ENCODE measurements around the gene LARGE1. TPM values are rescaled to one million over a fixed set of nuclear protein-coding genes. Genes with fewer than 3 reads are reported as not detected.

Gene LARGE1
- total RNA-seq, 6 experiments from 2014 or later = 12.2 to 28.3 (median 15.2) TPM

DNA sequence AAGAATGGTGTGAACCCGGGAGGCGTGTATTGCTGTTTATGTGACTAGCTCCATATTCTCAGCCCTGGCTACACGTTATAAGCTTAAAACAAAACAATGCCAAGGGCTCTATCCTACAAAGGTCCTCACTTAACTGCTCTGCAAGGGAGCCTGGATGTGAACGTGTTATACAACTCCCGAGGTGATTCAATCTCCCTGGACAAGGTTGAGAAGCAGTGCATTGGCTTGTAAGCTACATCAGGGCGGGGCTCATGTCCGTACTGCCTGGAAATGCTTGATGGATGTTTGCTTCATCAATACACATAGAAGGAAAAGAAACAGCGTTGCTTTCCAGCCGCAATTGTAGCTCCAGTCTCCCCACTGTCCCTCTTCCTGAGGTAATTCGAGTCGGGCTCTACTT is 605.2 kb downstream of the LARGE1 start:
- DNase-seq = no peak
- intact Hi-C loops (cut with DNase I) = no loop called here
- no peaks in the 10 kb centered on the region for H3K27me3 ChIP-seq
- H3K27ac ChIP-seq = no peak overlapping the region
- no peak for ATAC-seq
- no peaks in the 10 kb centered on the region for H3K4me1 ChIP-seq
- H3K9me3 ChIP-seq = no peaks in the 10 kb centered on the region
- 91% methylated on average over 5 of the region's 11 CpGs for WGBS (ENCODE audit: insufficient coverage, low coverage, low lambda C conversion rate, missing lambda C conversion rate)
- no peak overlapping the region for H3K4me3 ChIP-seq
- H3K36me3 ChIP-seq = no peaks in the 10 kb centered on the region
- TF ChIP-seq, protein P1, sequence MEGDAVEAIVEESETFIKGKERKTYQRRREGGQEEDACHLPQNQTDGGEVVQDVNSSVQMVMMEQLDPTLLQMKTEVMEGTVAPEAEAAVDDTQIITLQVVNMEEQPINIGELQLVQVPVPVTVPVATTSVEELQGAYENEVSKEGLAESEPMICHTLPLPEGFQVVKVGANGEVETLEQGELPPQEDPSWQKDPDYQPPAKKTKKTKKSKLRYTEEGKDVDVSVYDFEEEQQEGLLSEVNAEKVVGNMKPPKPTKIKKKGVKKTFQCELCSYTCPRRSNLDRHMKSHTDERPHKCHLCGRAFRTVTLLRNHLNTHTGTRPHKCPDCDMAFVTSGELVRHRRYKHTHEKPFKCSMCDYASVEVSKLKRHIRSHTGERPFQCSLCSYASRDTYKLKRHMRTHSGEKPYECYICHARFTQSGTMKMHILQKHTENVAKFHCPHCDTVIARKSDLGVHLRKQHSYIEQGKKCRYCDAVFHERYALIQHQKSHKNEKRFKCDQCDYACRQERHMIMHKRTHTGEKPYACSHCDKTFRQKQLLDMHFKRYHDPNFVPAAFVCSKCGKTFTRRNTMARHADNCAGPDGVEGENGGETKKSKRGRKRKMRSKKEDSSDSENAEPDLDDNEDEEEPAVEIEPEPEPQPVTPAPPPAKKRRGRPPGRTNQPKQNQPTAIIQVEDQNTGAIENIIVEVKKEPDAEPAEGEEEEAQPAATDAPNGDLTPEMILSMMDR (IDR thresholded peaks at IDR 0.05) = no peak
- no peak for TF ChIP-seq POLR2A (IDR thresholded peaks at IDR 0.05)

DNA sequence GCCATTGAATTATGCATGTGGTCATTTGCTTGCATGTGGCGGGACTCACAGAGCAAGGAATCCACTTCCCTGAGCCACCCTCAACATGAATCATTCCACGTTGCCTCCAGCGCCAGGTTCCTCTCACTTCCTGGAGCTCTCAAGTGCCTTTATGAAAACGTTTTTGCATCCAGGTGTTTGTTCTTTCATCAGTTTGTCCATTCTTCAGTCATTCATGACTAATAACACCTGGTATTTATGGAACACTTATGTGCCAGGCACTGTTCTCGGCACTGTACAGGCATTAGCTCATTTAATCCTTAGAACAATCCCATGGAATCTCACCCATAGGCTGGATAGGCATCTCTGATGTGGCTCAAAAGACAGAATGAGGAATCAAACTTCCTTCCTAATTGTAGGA is 606.0 kb downstream of the LARGE1 start:
- ATAC-seq = no peak
- intact Hi-C loops (cut with DNase I) = no loop called here
- H3K27me3 ChIP-seq = no peaks in the 10 kb centered on the region
- H3K27ac ChIP-seq = no peak overlapping the region
- DNase-seq = no peak
- no peaks in the 10 kb centered on the region for H3K4me1 ChIP-seq
- no peak overlapping the region for H3K4me3 ChIP-seq
- WGBS (ENCODE audit: insufficient coverage, low coverage, low lambda C conversion rate, missing lambda C conversion rate) = 68% methylated on average over 3 of the region's 5 CpGs
- no peaks in the 10 kb centered on the region for H3K36me3 ChIP-seq
- H3K9me3 ChIP-seq = no peaks in the 10 kb centered on the region
- TF ChIP-seq POLR2A (IDR thresholded peaks at IDR 0.05) = no peak
- TF ChIP-seq, protein P1 (IDR thresholded peaks at IDR 0.05) = no peak

DNA sequence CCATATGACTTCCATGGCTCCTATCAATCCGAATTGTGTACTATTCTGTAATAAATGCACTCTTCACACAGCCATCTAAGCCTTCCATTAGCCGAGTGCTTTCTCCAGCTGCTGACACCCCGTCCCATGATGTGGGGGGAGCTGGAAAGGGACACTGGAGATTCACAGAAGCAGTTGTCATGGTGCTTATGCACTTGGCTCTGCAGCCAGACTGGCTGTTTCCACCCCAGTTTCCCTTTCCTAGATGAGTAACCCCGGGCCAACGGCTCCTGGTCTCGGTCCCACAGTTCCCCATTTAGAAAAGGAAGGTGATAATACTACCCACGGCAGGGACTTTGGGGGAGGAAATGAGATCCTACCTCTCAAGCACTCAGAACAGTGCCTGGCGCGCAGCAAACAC is 617.2 kb downstream of the LARGE1 start:
- H3K27ac ChIP-seq = peak overlapping the region in 1 of 3 donors; percentile 61
- 83% methylated on average over 4 of the region's 9 CpGs for WGBS (ENCODE audit: insufficient coverage, low coverage, low lambda C conversion rate, missing lambda C conversion rate)
- H3K4me1 ChIP-seq = peaks cover 0 to 14% (median 6%) of the 10 kb centered on the region in 4 donors
- DNase-seq (no peak), ATAC-seq (no peak)
- no peak overlapping the region for H3K4me3 ChIP-seq
- H3K36me3 ChIP-seq = no peaks in the 10 kb centered on the region
- no peak for TF ChIP-seq POLR2A (IDR thresholded peaks at IDR 0.05)
- TF ChIP-seq, protein P1 (IDR thresholded peaks at IDR 0.05) = no peak
- intact Hi-C loops (cut with DNase I) = loop anchor here (5.0 to 10.0 kb wide), 2 partner anchors 209 to 282 kb away; no protein-coding TSS in a partner anchor
- H3K9me3 ChIP-seq = no peaks in the 10 kb centered on the region
- no peaks in the 10 kb centered on the region for H3K27me3 ChIP-seq

DNA sequence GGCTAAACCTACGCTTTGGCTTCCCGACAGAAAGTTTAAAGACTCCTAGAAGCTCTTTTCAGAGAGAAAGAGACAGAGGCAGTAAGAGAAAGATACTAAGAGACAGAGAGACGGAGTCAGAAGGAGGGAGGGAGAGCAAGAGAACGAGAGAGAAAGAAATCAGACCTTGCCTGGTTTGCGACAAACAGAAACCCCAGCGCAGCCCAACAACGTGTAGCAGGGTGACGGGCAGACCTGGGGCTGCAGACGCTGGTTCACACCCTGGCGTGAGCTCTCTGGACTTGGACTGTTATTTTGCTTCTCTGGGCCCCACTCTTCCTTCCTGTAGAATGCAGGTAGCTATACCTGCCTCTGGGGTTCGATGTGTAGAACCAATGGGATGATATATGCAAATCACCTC is 617.7 kb downstream of the LARGE1 start:
- DNase-seq (no peak), ATAC-seq (peak; percentile 45 to 53 (median 50))
- Histone ChIP-seq H3K9me3 (no peaks in the 10 kb centered on the region), H3K27me3 (no peaks in the 10 kb centered on the region), H3K36me3 (no peaks in the 10 kb centered on the region), H3K4me3 (peak overlapping the region; percentile 32 to 48 (median 44)), H3K27ac (peak overlapping the region; percentile 43 to 73 (median 61)), H3K4me1 (peaks cover 0 to 14% (median 6%) of the 10 kb centered on the region in 4 donors)
- intact Hi-C loops (cut with DNase I) = loop anchor here (5.0 to 10.0 kb wide), 2 partner anchors 210 to 282 kb away; no protein-coding TSS in a partner anchor
- 21% methylated on average over 11 of the region's 11 CpGs for WGBS (ENCODE audit: insufficient coverage, low coverage, low lambda C conversion rate, missing lambda C conversion rate)
- TF ChIP-seq POLR2A (IDR thresholded peaks at IDR 0.05) = no peak
- TF ChIP-seq, protein P1 (IDR thresholded peaks at IDR 0.05) = no peak
